IMR-90 (cell line): Measurements from ENCODE around the gene SYNGR1. TPM values are rescaled to one million over a fixed set of nuclear protein-coding genes. Genes with fewer than 3 reads are reported as not detected.

Source experiments
- ATAC-seq: fragments of 200-7000 bp; cut with Tn5 transposase; 2 replicates; pipeline ENCODE4 v1.9.1; 2020; ENCODE audit warnings: low read depth, mild to moderate bottlenecking, moderate library complexity
- BruUV-seq: library from RNA; stranded (reverse); fragments of 400-500 nt; replicated peaks from 2 replicates; lab custom pipeline; 2021; lab: Mats Ljungman, UMichigan
- CTCF ChIA-PET: fragments of 300-600 bp; formaldehyde crosslinking; extraction: SDS; loops from one replicate; lab custom pipeline; 2021; ENCODE audit warnings: antibody characterized with exemption; lab: Yijun Ruan, JAX
- POLR2A ChIA-PET: fragments of 300-600 bp; sonication (Branson Sonifier 250); formaldehyde crosslinking; loops from one replicate; lab custom pipeline; 2022; ENCODE audit warnings: antibody characterized with exemption; ENCODE audit not compliant: unreplicated experiment; lab: Charles Lee
- DNase-seq: peaks from one replicate; pipeline ENCODE4 v3.0.0; 2013
- H2AFZ ChIP-seq: replicated peaks from 2 replicates; pipeline ENCODE3; 2013; ENCODE audit warnings: low read length, mild to moderate bottlenecking; ENCODE audit not compliant: poor library complexity
- H2AK5ac ChIP-seq: 2 replicates; pipeline ENCODE4 v1.6.1; 2013; ENCODE audit warnings: low read depth, low read length, inconsistent platforms
- H2AK9ac ChIP-seq: replicated peaks from 2 replicates; pipeline ENCODE3; 2013; ENCODE audit warnings: mild to moderate bottlenecking, low read depth, low read length, moderate library complexity; ENCODE audit not compliant: poor library complexity
- H2BK120ac ChIP-seq: 2 replicates; pipeline ENCODE4 v1.6.1; 2013; ENCODE audit warnings: low read depth, low read length, inconsistent platforms
- H2BK15ac ChIP-seq: 3 replicates; pipeline ENCODE4 v1.6.1; 2013; ENCODE audit warnings: low read depth, low read length, inconsistent platforms
- H2BK20ac ChIP-seq: 2 replicates; pipeline ENCODE4 v1.6.1; 2013; ENCODE audit warnings: low read depth, mild to moderate bottlenecking, inconsistent platforms, low read length, moderate library complexity
- H2BK5ac ChIP-seq: 2 replicates; pipeline ENCODE4 v1.6.1; 2013; ENCODE audit warnings: mild to moderate bottlenecking, low read depth, low read length, inconsistent platforms; ENCODE audit not compliant: poor library complexity, severe bottlenecking
- H3K14ac ChIP-seq: replicated peaks from 2 replicates; pipeline ENCODE4 v1.6.1; 2013; ENCODE audit warnings: low read depth, low read length, inconsistent platforms
- H3K18ac ChIP-seq: 2 replicates; pipeline ENCODE4 v1.6.1; 2013; ENCODE audit warnings: low read depth, low read length, control low read depth
- H3K23ac ChIP-seq: 2 replicates; pipeline ENCODE4 v1.6.1; 2013; ENCODE audit warnings: low read depth, low read length, inconsistent platforms
- H3K27ac ChIP-seq: 2 replicates; pipeline ENCODE4 v1.5.1; 2013; ENCODE audit warnings: mild to moderate bottlenecking, control low read depth, low read length; ENCODE audit not compliant: insufficient read depth
- H3K27me3 ChIP-seq: 2 replicates; pipeline ENCODE4 v1.6.1; 2013; ENCODE audit warnings: low read length; ENCODE audit not compliant: control insufficient read depth, insufficient read depth
- H3K36me3 ChIP-seq: 2 replicates; pipeline ENCODE4 v1.6.1; 2013; ENCODE audit warnings: low read length, mixed read lengths; ENCODE audit not compliant: control insufficient read depth, insufficient read depth
- H3K4ac ChIP-seq: 2 replicates; pipeline ENCODE4 v1.6.1; 2013; ENCODE audit warnings: low read depth, low read length, inconsistent platforms
- H3K4me1 ChIP-seq: 2 replicates; pipeline ENCODE4 v1.6.1; 2013; ENCODE audit warnings: low read length, mixed read lengths; ENCODE audit not compliant: control insufficient read depth, insufficient read depth
- H3K4me2 ChIP-seq: 2 replicates; pipeline ENCODE4 v1.6.1; 2013; ENCODE audit warnings: low read depth, mild to moderate bottlenecking, control low read depth, low read length, moderate library complexity
- H3K4me3 ChIP-seq: 2 replicates; pipeline ENCODE4 v1.5.1; 2013; ENCODE audit warnings: low read depth, mild to moderate bottlenecking, control low read depth, low read length, moderate library complexity; ENCODE audit not compliant: insufficient read depth
- H3K56ac ChIP-seq: 2 replicates; pipeline ENCODE4 v1.6.1; 2013; ENCODE audit warnings: low read length, inconsistent platforms; ENCODE audit not compliant: insufficient read depth; ENCODE audit errors: extremely low read depth
- H3K79me1 ChIP-seq, 2 experiments: 2 replicates each; pipeline ENCODE4 v1.6.1; 2013; ENCODE audit warnings: low read length in 2 of 2, inconsistent platforms in 1 of 2, low read depth in 1 of 2
- H3K9ac ChIP-seq: 2 replicates; pipeline ENCODE4 v1.6.1; 2013; ENCODE audit warnings: low read depth, low read length, control low read depth
- H3K9me1 ChIP-seq: 2 replicates; pipeline ENCODE4 v1.6.1; 2013; ENCODE audit warnings: low read length, inconsistent platforms; ENCODE audit not compliant: insufficient read depth
- H3K9me3 ChIP-seq: 2 replicates; pipeline ENCODE4 v1.6.1; 2013; ENCODE audit warnings: low read length; ENCODE audit not compliant: control insufficient read depth, insufficient read depth
- H4K20me1 ChIP-seq: 2 replicates; pipeline ENCODE4 v1.6.1; 2013; ENCODE audit warnings: low read length, inconsistent platforms; ENCODE audit not compliant: insufficient read depth
- H4K5ac ChIP-seq: 2 replicates; pipeline ENCODE4 v1.6.1; 2013; ENCODE audit warnings: mild to moderate bottlenecking, low read depth, low read length, control low read depth
- H4K8ac ChIP-seq, 2 experiments: 2 replicates each; pipeline ENCODE4 v1.6.1; 2013; ENCODE audit warnings: low read depth in 2 of 2, low read length in 2 of 2, control low read depth in 1 of 2, inconsistent platforms in 1 of 2
- H4K91ac ChIP-seq: 2 replicates; pipeline ENCODE4 v1.6.1; 2013; ENCODE audit warnings: low read depth, low read length, inconsistent platforms; ENCODE audit not compliant: insufficient read depth
- CEBPB ChIP-seq: IDR thresholded peaks from 2 replicates; pipeline ENCODE4 v1.6.1; 2012; ENCODE audit warnings: low read depth, low read length, improper control_type of control experiment
- ELK1 ChIP-seq: fragments of 150-350 bp; IDR thresholded peaks from 2 replicates; pipeline ENCODE4 v1.6.1; 2016; ENCODE audit warnings: low read depth, mild to moderate bottlenecking, low read length, moderate library complexity, borderline replicate concordance
- MAZ ChIP-seq: IDR thresholded peaks from 2 replicates; pipeline ENCODE4 v1.6.1; 2012; ENCODE audit warnings: low read depth, mild to moderate bottlenecking, low read length, improper control_type of control experiment, moderate library complexity, borderline replicate concordance
- MXI1 ChIP-seq: IDR thresholded peaks from 2 replicates; pipeline ENCODE4 v1.6.1; 2012; ENCODE audit warnings: low read depth, mild to moderate bottlenecking, low read length, moderate library complexity, borderline replicate concordance
- RFX5 ChIP-seq: IDR thresholded peaks from 2 replicates; pipeline ENCODE4 v1.8.0; 2012; ENCODE audit warnings: low read depth, mild to moderate bottlenecking, low read length, moderate library complexity
- WGBS, 2 experiments: methylation state at CpG; one replicate each; pipeline versions ENCODE4 v1.1.5 to v1.1.7; 2013; ENCODE audit warnings: missing lambda C conversion rate in 2 of 2; ENCODE audit not compliant: insufficient read length in 1 of 2; ENCODE audit errors: extremely low coverage in 2 of 2; 5-methylcytosine and 5-hydroxymethylcytosine counted together
- dilution Hi-C: fragments of 300-500 bp; cut with HindIII; formaldehyde crosslinking; loops from one replicate; pipeline ENCODE4 v1.14.3; 2018; ENCODE audit warnings: low sequenced_read_pairs; ENCODE audit not compliant: unreplicated experiment
- in situ Hi-C: fragments of 300-500 bp; cut with MboI; formaldehyde crosslinking; loops from 3 replicates; pipeline ENCODE4 v1.14.3; 2019; ENCODE audit warnings: low sequenced_read_pairs, inconsistent platforms, mixed read lengths
- intact Hi-C: fragments of 100-400 bp; cut with micrococcal nuclease; formaldehyde crosslinking; loops from 2 replicates; pipeline ENCODE4 v1.10.0; 2022
- polyA plus RNA-seq, 3 experiments: library from polyadenylated mRNA; depleted of rRNA; stranded (reverse); fragments of >200 nt; gene quantifications; 2 replicates each; pipeline ENCODE4 v1.2.3, GENCODE V29; 2012; ENCODE audit warnings: low replicate concordance in 1 of 3
- total RNA-seq: library from RNA; depleted of rRNA; stranded (reverse); fragments of >200 nt; gene quantifications from 2 replicates; pipeline ENCODE4 v1.2.3, GENCODE V29; 2012

Gene SYNGR1
- total and polyA plus RNA-seq, 2 of the 4 experiments (the other 2 are of a cell fraction), result 6.3 to 81.5 TPM

DNA sequence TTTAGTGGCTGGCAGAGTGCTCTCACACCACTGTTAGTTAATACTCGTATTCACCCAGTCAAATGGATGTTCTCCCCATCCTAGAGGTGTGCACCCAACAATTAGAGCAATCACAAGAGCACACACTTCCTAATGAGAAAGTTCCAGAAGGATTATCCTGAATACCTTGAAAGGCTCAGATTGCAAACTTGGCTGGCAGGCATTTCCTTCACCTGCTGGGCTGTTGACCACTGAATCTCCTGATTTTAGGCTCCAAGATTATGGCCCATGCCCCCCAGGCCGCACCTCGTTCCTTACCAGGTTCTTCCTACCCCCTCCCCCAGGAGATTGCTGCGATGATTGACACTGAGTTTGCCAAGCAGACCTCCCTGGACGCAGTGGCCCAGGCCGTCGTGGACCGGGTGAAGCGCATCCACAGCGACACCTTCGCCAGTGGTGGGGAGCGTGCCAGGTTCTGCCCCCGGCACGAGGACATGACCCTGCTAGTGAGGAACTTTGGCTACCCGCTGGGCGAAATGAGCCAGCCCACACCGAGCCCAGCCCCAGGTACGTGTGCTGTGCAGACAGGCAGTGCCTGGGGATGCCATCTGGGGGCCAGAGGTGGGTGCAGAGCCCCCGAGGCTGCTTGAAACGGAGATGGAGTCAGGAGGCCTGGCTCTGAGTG is 76.7 kb downstream of the SYNGR1 start:
- Histone ChIP-seq H3K4me3 (no peak overlapping the region), H4K20me1 (no peaks in the 10 kb centered on the region; the same call in none of the 2 replicates), H3K9ac (no peak overlapping the region), H3K36me3 (peaks cover 59% of the 10 kb centered on the region), H3K4me2 (no peak overlapping the region), H3K79me1 (no peaks in the 10 kb centered on the region), H3K14ac (no peak overlapping the region), H4K8ac (no peak overlapping the region), H2AFZ (no peak overlapping the region), H3K27me3 (no peaks in the 10 kb centered on the region), H2AK9ac (no peak overlapping the region), H3K4me1 (peaks cover 2% of the 10 kb centered on the region; the same call in 1 of the 2 replicates), H3K27ac (no peak overlapping the region), H2AK5ac (no peak overlapping the region), H2BK120ac (no peak overlapping the region), H4K91ac (no peak overlapping the region), H2BK15ac (no peak overlapping the region), H4K5ac (no peak overlapping the region), H3K9me3 (no peaks in the 10 kb centered on the region), H2BK20ac (no peak overlapping the region), H3K9me1 (0 out of 2 replicates have a peak, but pooled peaks cover 8% of the 10 kb centered on the region), H3K4ac (no peak overlapping the region), H3K23ac (no peak overlapping the region), H3K56ac (no peak overlapping the region), H3K18ac (no peak overlapping the region), H2BK5ac (no peak overlapping the region)
- ATAC-seq, result no peak
- ChIA-PET CTCF (no interaction called here), POLR2A (no interaction called here)
- dilution Hi-C loops, result no loop called here
- 96% methylated on average over 14 of the region's 20 CpGs; no CpG with 5 or more reads in 1 of the 2 experiments for WGBS, 2 experiments
- BruUV-seq, result no TSS peak
- TF ChIP-seq MAZ (no peak), ELK1 (no peak), MXI1 (no peak), RFX5 (no peak), CEBPB (no peak)
- no peak for DNase-seq
- intact Hi-C loops, result no loop called here
- in situ Hi-C loops, result no loop called here
